Measurements from ENCODE around the gene CEP164.

CEP164 gene

DNA sequence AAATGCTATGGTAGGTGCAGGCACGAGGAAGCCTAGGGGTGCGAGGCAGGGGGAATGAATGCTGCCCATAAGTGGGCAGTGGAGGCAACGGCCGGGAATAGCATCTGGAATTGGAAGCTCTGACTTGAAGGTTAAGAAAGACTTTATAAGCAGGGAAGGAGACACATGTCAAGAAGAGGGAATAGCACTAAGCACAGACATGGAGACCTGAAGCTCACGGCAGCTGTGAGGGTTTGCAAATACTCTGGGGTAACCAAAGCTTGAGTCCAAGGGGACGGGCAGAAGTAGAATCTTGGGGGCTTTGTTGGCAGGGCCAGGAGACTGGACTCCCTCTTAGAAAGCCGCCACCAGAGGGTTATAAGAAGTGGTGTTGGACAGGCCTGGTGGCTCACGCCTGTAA is 112.6 kb downstream of the CEP164 start:
- H3K9me3 ChIP-seq (ENCODE audit: control insufficient read depth, insufficient read depth, low read length): no peaks in the 10 kb centered on the region
- no peaks in the 10 kb centered on the region for H3K36me3 ChIP-seq (ENCODE audit: control insufficient read depth, low read length)
- no peak overlapping the region for H3K4me2 ChIP-seq (ENCODE audit: low read length)
- no peaks in the 10 kb centered on the region for H3K9me2 ChIP-seq (replicated peaks; ENCODE audit: control insufficient read depth, low read length)
- H3K27ac ChIP-seq (ENCODE audit: low read depth, low read length): no peak overlapping the region
- H3K79me2 ChIP-seq (ENCODE audit: control insufficient read depth, low read length): no peaks in the 10 kb centered on the region
- no peaks in the 10 kb centered on the region for H3F3A ChIP-seq (ENCODE audit: control insufficient read depth, insufficient read depth)
- H3K4me1 ChIP-seq (ENCODE audit: control insufficient read depth, low read length): no peaks in the 10 kb centered on the region
- TF ChIP-seq, protein P1, sequence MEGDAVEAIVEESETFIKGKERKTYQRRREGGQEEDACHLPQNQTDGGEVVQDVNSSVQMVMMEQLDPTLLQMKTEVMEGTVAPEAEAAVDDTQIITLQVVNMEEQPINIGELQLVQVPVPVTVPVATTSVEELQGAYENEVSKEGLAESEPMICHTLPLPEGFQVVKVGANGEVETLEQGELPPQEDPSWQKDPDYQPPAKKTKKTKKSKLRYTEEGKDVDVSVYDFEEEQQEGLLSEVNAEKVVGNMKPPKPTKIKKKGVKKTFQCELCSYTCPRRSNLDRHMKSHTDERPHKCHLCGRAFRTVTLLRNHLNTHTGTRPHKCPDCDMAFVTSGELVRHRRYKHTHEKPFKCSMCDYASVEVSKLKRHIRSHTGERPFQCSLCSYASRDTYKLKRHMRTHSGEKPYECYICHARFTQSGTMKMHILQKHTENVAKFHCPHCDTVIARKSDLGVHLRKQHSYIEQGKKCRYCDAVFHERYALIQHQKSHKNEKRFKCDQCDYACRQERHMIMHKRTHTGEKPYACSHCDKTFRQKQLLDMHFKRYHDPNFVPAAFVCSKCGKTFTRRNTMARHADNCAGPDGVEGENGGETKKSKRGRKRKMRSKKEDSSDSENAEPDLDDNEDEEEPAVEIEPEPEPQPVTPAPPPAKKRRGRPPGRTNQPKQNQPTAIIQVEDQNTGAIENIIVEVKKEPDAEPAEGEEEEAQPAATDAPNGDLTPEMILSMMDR (IDR thresholded peaks at IDR 0.05; ENCODE audit: low read depth, low read length, poor library complexity, severe bottlenecking): no peak
- no peak for TF ChIP-seq EZH2phosphoT487 (IDR thresholded peaks at IDR 0.05; ENCODE audit: borderline replicate concordance, low read length)
- H4K20me1 ChIP-seq (ENCODE audit: control insufficient read depth, insufficient read depth, low read depth, low read length): no peaks in the 10 kb centered on the region
- H3K4me3 ChIP-seq (ENCODE audit: low read length): no peak overlapping the region
- H3K27me3 ChIP-seq (ENCODE audit: control insufficient read depth, low read length): 0 out of 2 replicates have a peak, but pooled peaks cover 5% of the 10 kb centered on the region

DNA sequence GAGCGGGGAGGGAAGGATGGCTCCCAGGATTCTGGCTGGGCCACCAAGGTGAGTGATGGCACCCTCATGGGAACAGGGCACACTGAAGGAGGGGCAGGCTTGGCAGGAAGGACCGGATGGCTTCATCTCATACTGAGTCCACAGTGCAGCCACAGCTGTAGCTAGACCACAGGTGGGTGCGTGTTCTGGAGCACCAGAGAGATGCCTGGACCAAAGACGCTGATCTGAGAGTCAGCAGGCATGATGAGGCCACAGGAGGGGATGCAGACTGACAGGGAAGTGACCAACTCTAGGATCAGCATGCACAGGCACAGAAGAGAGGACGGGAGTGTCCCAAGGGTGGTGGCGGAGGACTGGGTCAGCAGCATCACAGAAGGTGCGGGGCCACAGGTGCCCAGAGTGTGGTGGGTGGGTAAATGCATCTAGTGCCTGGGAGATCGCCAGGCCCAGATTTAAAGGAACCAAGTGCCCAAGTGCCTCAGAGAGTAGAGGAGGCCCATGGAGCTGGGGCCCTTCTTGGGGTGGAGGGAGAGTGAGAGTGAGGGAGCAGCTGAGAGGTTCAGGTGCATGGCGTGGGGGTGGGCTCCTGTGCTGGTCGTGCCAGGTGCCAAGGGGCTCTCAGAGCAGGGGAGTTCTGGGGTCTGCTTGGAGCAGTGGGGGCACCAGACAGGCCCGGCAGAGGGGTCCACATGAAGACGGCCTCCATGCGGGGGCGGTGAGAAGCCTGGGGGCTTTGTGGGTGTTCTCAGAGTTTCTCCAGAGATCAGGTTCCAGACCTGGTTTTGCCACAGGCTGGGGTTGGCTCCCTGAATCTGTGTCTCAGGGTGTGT is 113.7 kb downstream of the CEP164 start:
- H3K27me3 ChIP-seq (ENCODE audit: control insufficient read depth, low read length): no peaks in the 10 kb centered on the region
- H3K9me3 ChIP-seq (ENCODE audit: control insufficient read depth, insufficient read depth, low read length): no peaks in the 10 kb centered on the region
- no peaks in the 10 kb centered on the region for H3K79me2 ChIP-seq (ENCODE audit: control insufficient read depth, low read length)
- H3K27ac ChIP-seq (ENCODE audit: low read depth, low read length): no peak overlapping the region
- H3K4me3 ChIP-seq (ENCODE audit: low read length): no peak overlapping the region
- TF ChIP-seq, protein P1 (IDR thresholded peaks at IDR 0.05; ENCODE audit: low read depth, low read length, poor library complexity, severe bottlenecking): no peak
- TF ChIP-seq EZH2phosphoT487 (IDR thresholded peaks at IDR 0.05; ENCODE audit: borderline replicate concordance, low read length): no peak
- no peaks in the 10 kb centered on the region for H3F3A ChIP-seq (ENCODE audit: control insufficient read depth, insufficient read depth)
- H3K4me2 ChIP-seq (ENCODE audit: low read length): no peak overlapping the region
- H4K20me1 ChIP-seq (ENCODE audit: control insufficient read depth, insufficient read depth, low read depth, low read length): no peaks in the 10 kb centered on the region
- H3K36me3 ChIP-seq (ENCODE audit: control insufficient read depth, low read length): no peaks in the 10 kb centered on the region
- H3K4me1 ChIP-seq (ENCODE audit: control insufficient read depth, low read length): no peaks in the 10 kb centered on the region
- no peaks in the 10 kb centered on the region for H3K9me2 ChIP-seq (replicated peaks; ENCODE audit: control insufficient read depth, low read length)

DNA sequence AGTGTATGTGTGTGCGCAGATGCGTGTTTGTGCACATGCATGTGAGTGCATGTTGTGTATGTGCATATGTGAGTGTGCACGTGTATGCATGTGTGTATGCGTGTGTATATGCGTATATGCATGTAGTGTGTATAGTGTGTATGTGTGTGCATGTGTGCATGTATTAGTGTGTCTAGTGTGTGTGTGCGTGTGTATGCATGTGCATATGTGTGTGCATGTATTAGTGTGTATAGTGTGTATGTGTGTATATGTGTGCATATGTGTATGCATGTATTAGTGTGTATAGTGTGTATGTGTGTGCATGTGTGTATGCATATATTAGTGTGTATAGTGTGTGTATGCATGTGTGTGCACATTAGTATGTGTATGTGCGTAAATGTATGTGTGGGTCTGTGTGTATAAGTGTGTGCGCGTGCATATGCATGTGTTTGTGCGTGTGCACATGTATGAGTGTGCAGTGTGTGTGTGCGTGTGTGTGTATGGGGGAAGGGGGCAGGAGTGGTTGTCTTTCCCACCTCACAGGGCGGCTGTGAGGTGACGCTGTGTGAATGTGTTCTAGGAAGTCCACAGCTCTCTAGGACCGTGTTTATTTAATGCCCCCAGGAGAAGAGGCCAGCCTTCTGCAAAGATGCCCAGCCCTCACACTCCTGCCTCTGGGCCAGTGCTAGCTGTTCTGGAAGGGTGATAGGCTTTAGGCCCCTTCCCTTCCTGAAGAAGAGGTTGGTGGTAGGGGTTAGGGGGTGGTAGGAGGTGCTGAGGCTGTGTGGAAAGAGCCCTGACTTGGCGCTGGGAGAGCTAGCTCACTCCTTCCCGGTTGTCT is 114.6 kb downstream of the CEP164 start:
- Histone ChIP-seq H3K4me1 (ENCODE audit: control insufficient read depth, low read length) (no peaks in the 10 kb centered on the region), H3K27me3 (ENCODE audit: control insufficient read depth, low read length) (no peaks in the 10 kb centered on the region), H3K4me3 (ENCODE audit: low read length) (no peak overlapping the region), H3K79me2 (ENCODE audit: control insufficient read depth, low read length) (no peaks in the 10 kb centered on the region), H3K9me3 (ENCODE audit: control insufficient read depth, insufficient read depth, low read length) (no peaks in the 10 kb centered on the region), H3K27ac (ENCODE audit: low read depth, low read length) (no peak overlapping the region), H3K4me2 (ENCODE audit: low read length) (no peak overlapping the region), H4K20me1 (ENCODE audit: control insufficient read depth, insufficient read depth, low read depth, low read length) (no peaks in the 10 kb centered on the region), H3K36me3 (ENCODE audit: control insufficient read depth, low read length) (no peaks in the 10 kb centered on the region), H3F3A (ENCODE audit: control insufficient read depth, insufficient read depth) (no peaks in the 10 kb centered on the region), H3K9me2 (replicated peaks; ENCODE audit: control insufficient read depth, low read length) (no peaks in the 10 kb centered on the region)
- no peak for TF ChIP-seq EZH2phosphoT487 (IDR thresholded peaks at IDR 0.05; ENCODE audit: borderline replicate concordance, low read length)
- TF ChIP-seq, protein P1 (IDR thresholded peaks at IDR 0.05; ENCODE audit: low read depth, low read length, poor library complexity, severe bottlenecking): no peak
